Astrocyte of the cerebellum (primary cell): ENCODE data around the gene ZNF428.

ENCODE experiments used
- DNase-seq: peaks from one replicate; pipeline ENCODE4 v3.0.0-alpha.2; 2011; ENCODE audit warnings: low read depth
- H3K4me3 ChIP-seq: 2 replicates; pipeline ENCODE4 v1.5.1; 2011; ENCODE audit warnings: mild to moderate bottlenecking, low read depth, low read length, moderate library complexity
- in situ Hi-C: cut with HindIII; loops from 2 replicates; pipeline ENCODE4 v1.10.0; 2017; ENCODE audit warnings: low sequenced_read_pairs
- TF ChIP-seq, protein P1 (sequence below): IDR thresholded peaks from 2 replicates; pipeline ENCODE4 v1.5.1; 2012; ENCODE audit warnings: low read length, low read depth, moderate library complexity, mild to moderate bottlenecking; ENCODE audit errors: missing control alignments

ZNF428 gene

DNA sequence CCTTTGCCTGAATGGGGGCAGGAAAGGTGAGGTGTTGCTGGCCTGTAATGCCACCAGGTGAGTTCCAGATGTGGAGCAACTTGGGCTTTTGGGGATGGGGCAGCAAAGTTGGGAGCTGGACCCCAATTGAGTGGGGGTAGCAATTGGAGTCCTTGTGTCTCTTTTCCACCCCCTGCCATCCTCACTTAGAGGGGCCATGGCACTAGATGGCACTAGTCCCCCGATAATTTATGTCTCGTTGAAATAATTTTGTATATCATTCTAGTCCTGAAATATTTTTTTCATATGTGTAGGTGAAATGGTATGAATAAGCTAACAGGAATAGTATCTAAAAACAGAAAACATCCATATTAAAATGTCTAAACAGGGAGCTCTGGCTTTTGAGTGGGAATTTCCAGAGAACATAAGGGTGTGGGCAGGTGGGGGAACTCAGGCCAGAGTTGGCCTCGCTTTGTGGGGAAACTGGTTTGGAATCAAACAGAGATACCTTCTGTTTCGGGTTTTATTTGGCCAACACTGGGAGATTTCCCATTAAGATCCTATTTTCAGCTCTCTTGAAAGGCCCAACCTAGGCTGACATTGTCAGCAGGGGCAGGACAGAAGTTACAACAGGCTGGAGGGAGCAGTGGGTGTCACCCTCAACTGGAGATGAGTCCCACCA, 19.7 kb downstream of the ZNF428 start:
- TF ChIP-seq, protein P1, sequence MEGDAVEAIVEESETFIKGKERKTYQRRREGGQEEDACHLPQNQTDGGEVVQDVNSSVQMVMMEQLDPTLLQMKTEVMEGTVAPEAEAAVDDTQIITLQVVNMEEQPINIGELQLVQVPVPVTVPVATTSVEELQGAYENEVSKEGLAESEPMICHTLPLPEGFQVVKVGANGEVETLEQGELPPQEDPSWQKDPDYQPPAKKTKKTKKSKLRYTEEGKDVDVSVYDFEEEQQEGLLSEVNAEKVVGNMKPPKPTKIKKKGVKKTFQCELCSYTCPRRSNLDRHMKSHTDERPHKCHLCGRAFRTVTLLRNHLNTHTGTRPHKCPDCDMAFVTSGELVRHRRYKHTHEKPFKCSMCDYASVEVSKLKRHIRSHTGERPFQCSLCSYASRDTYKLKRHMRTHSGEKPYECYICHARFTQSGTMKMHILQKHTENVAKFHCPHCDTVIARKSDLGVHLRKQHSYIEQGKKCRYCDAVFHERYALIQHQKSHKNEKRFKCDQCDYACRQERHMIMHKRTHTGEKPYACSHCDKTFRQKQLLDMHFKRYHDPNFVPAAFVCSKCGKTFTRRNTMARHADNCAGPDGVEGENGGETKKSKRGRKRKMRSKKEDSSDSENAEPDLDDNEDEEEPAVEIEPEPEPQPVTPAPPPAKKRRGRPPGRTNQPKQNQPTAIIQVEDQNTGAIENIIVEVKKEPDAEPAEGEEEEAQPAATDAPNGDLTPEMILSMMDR = no peak
- H3K4me3 ChIP-seq = no peak overlapping the region
- DNase-seq = no peak
- in situ Hi-C loops = loop anchor here (5.0 kb wide), 1 partner anchor 42 kb away; no protein-coding TSS in a partner anchor

- TF ChIP-seq, protein P1 = no peak
- in situ Hi-C loops = loop anchor here (5.0 kb wide), 1 partner anchor 41 kb away; no protein-coding TSS in a partner anchor
- H3K4me3 ChIP-seq = no peak overlapping the region
- no peak for DNase-seq
Measured at GRCh38 chr19:43598445-43599240, 20.8 kb downstream of the ZNF428 start.

DNA sequence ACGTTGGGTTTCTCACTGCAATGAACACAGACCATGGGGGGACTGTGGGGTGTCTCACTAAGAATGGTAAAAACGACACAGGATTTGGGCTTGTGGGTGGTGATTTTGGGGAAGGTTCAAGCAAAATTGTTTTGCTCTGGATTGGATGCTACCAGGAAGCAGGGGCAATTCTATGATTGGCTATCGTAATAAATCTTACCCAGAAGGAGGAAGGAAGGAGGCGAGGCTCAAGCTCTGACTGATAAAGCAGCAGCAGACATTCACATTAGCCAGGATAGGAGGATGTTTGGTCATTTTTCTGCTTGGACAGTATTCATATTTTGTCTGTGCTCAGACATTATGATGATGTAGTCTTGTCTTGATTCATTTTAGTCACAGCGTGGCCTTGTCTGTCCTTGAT, 21.6 kb downstream of the ZNF428 start:
- in situ Hi-C loops = loop anchor here (5.0 kb wide), 1 partner anchor 41 kb away; no protein-coding TSS in a partner anchor
- DNase-seq = no peak
- TF ChIP-seq, protein P1 = no peak
- peak overlapping the region; percentile 63 for H3K4me3 ChIP-seq

DNA sequence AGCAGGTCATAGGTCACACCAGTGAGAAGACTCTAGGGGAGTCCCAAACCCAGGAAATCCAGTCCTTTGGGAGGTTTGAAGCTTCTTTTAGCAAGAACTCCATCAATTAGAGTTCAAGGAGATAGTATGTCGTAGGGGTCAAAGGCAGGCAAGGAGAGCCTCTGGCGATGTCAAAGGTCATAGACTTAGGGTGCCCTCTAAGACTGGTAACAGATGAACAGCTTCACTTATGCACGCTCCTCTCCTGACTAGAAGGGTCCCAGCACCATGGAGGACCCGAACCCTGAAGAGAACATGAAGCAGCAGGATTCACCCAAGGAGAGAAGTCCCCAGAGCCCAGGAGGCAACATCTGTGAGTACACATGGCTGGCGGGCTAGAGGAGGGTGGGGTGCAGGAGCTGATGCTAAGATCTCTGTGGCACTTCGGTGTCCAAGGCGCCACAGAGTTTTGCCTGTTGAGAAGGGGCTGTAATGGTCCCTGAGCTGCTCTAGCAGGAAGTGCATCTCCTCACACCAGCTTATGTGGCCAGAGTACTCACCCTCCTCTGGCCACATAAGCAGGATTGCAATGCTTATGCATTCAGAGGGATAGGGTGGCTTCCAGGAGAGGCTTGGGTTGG, 22.5 kb downstream of the ZNF428 start:
- in situ Hi-C loops = loop anchor here (5.0 kb wide), 1 partner anchor 40 kb away; no protein-coding TSS in a partner anchor
- peak overlapping the region; percentile 63 for H3K4me3 ChIP-seq
- DNase-seq = no peak
- TF ChIP-seq, protein P1 = no peak

DNA sequence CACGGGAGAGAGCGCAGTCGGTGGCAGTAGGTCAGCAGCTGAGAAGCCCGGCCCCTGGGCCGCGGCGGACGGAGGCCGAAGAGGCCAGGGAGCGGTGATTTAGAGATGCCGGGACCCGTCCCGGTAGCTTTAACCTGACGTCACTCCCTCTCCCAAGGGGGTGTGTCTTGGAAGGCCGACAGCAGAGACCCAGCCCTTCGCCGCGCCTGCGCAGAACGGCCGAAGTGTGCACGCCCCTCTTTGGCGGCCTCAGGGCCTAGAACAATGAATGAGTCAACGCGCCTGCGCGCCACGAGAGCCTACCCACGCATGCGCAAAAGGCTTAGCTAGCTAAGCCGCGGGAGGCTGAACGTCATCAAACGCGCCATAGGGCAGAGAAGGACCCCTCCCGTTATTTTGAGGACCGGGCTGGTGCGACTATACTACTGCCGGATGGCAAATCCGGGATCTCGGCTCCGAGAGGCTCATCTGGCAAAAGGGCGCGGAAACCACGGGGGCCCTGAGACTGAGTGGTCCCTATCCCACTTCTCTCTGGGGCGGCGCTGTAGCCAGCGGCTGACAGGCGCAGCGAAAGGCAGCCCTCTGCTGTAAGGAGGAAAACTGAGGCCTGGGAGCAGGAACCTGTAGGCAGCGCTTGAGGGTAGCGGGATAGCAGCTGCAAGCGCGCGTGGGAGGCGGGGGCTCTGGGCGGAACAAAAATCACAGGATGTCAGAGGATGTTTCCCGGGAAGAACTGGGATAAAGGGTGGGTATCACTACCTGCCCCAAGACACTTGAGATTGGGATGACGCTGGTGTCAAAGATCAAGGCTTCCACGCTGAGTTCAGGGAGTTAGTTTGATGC, 23.2 kb downstream of the ZNF428 start, which contains the start of the genes IRGQ and ZNF576:
Gene IRGQ, minus strand, starts transcription at position 136 of the 843 bp plus-strand sequence. CDS start 796 bp downstream, outside the sequence.
Gene ZNF576, plus strand, starts transcription at position 597 of the 843 bp plus-strand sequence. CDS start 514 bp downstream, outside the sequence.
- in situ Hi-C loops = loop anchor here (5.0 kb wide), 1 partner anchor 39 kb away; no protein-coding TSS in a partner anchor
- H3K4me3 ChIP-seq = peak within 1 kb of the TSS; percentile 63
- peak; percentile 98 for DNase-seq
- TF ChIP-seq, protein P1 = no peak
